ENCODE measurements around the gene MS4A4A. TPM values are rescaled to one million over a fixed set of nuclear protein-coding genes. Genes with fewer than 3 reads are reported as not detected.
"Not testable (repeated sequence)": the region's sequence is repeated elsewhere in the genome, so short reads cannot be mapped to it uniquely, and the experiment has no call there.

MS4A4A gene
- total and polyA plus RNA-seq, 8 donors: 0.43 to 18.9 (median 1.8) TPM

DNA sequence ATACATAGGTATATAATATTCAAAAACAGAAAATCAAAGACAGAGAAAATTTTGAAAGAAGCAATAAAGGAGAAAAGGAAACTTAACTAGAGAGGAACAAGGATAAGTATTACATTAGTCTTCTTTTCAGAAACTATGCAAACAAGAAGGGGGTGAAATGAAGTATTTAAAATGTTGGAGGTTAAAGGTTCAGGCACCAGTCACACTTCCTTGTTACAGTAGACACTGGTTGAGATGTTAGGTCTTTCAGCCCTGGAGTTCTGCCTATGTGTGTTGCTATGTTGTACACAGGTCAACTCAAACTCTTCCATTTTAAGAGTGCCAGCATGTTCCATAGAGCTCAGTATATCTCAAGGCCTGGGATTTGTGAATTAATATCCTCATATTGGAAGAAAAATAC lies 6.0 kb upstream of the MS4A4A start:
- H3K9me3 ChIP-seq: no peaks in the 10 kb centered on the region
- TF ChIP-seq, protein P1, sequence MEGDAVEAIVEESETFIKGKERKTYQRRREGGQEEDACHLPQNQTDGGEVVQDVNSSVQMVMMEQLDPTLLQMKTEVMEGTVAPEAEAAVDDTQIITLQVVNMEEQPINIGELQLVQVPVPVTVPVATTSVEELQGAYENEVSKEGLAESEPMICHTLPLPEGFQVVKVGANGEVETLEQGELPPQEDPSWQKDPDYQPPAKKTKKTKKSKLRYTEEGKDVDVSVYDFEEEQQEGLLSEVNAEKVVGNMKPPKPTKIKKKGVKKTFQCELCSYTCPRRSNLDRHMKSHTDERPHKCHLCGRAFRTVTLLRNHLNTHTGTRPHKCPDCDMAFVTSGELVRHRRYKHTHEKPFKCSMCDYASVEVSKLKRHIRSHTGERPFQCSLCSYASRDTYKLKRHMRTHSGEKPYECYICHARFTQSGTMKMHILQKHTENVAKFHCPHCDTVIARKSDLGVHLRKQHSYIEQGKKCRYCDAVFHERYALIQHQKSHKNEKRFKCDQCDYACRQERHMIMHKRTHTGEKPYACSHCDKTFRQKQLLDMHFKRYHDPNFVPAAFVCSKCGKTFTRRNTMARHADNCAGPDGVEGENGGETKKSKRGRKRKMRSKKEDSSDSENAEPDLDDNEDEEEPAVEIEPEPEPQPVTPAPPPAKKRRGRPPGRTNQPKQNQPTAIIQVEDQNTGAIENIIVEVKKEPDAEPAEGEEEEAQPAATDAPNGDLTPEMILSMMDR (IDR thresholded peaks at IDR 0.05): no peak
- DNase-seq (no peak), FAIRE-seq (no peak), ATAC-seq (no peak)
- H3K4me3 ChIP-seq: no peak overlapping the region
- H3K27me3 ChIP-seq: peaks cover 0 to 3% (median 1%) of the 10 kb centered on the region in 4 donors
- no peak overlapping the region for H3K27ac ChIP-seq
- no peaks in the 10 kb centered on the region for H3K36me3 ChIP-seq
- intact Hi-C loops (cut with DNase I): no loop called here
- H3K4me1 ChIP-seq: no peaks in the 10 kb centered on the region

DNA sequence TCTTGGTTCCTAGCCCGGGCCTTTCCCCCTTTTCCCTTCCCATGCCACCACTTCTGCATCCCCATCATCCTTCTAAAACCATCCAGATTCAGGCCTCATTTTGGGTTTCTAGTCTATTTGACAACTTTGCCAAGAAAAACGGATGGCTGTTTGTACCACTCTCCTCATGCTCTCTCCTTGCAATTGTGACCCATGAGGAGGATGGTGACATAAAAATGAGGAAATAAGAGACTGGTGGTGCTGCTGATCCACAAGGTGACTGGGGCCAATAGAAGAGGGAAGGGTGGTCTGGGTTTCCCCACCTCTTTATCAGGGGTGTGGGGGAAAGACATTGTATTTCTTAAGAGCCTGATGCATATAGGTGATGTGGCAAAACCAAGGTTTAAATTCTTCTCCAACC lies 1.0 kb downstream of the MS4A4A start:
- Histone ChIP-seq H3K27ac (peak overlapping the region in 1 of 4 donors; percentile 50), H3K9me3 (no peaks in the 10 kb centered on the region), H3K36me3 (no peaks in the 10 kb centered on the region), H3K4me1 (no peaks in the 10 kb centered on the region), H3K4me3 (no peak overlapping the region), H3K27me3 (peaks cover 0 to 3% (median 0%) of the 10 kb centered on the region in 4 donors)
- DNase-seq: no peak
- peak in 2 of 4 donors; percentile 38 to 56 for ATAC-seq
- WGBS, 2 donors: 31 to 34% methylated on average over 2 of the region's 2 CpGs
- TF ChIP-seq, protein P1 (IDR thresholded peaks at IDR 0.05): no peak
- FAIRE-seq: no peak
- intact Hi-C loops (cut with DNase I): no loop called here

DNA sequence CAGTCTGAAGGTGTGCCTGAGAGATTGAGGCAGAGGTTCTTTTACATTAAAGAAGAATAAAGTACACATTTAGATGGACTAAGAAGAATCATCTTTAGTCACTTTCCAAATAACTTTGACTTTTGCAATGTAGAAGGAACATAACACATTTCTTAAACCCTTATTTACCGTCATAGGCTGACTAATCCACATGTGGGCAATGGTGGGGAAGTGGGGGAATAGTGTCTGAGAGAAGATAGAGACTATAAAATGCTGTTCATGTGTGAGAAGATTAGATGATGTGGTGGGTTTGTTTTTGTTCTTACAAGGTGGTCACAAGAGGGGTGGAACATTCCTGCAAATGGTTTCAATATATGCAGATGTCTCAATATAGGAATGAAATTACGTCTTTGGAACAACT lies 1.8 kb downstream of the MS4A4A start:
- H3K27ac ChIP-seq: peak overlapping the region in 1 of 4 donors; percentile 50
- WGBS, 2 donors: 78 to 90% methylated on average over 2 of the region's 2 CpGs

DNA sequence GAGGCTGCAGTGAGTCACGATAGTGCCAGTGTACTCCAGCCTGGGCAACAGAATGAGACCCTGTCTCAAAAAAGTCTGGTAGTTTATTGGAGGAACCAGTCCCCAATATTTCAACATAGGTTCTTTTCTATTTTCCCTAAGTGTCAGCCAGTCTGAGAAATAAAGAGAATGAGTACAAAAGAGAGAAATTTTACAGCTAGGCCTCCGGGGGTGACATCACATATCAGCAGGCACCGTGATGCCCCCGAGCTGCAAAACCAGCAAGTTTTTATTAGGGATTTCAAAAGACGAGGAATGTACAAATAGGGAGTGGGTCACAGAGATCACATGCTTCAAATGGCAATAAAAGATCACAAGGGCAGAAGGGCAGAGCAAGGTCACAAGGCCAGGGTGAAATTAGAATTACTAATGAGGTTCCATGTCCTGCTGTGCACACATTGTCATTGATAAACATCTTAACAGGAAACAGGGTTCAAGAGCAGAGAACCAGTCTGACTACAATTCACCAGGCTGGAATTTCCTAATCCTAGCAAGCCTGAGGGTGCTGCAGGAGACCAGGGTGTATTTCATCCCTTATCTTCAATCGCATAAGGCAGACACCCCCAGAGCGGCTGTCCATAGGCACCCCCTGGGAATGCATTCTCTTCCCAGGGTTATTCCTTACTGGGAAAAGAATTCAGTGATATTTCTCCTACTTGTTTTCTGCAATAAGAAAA lies 5.1 kb downstream of the MS4A4A start:
- DNase-seq, ATAC-seq, H3K27ac ChIP-seq: not testable (repeated sequence)

More for the DNA sequence above, 1.8 kb downstream of the MS4A4A start:
- ATAC-seq: no peak
- no peak for FAIRE-seq
- peaks cover 0 to 3% (median 0%) of the 10 kb centered on the region in 4 donors for H3K27me3 ChIP-seq
- TF ChIP-seq, protein P1 (IDR thresholded peaks at IDR 0.05): no peak
- DNase-seq: no peak
- no peaks in the 10 kb centered on the region for H3K4me1 ChIP-seq
- H3K36me3 ChIP-seq: no peaks in the 10 kb centered on the region
- no peaks in the 10 kb centered on the region for H3K9me3 ChIP-seq
- intact Hi-C loops (cut with DNase I): no loop called here
- H3K4me3 ChIP-seq: no peak overlapping the region

DNA sequence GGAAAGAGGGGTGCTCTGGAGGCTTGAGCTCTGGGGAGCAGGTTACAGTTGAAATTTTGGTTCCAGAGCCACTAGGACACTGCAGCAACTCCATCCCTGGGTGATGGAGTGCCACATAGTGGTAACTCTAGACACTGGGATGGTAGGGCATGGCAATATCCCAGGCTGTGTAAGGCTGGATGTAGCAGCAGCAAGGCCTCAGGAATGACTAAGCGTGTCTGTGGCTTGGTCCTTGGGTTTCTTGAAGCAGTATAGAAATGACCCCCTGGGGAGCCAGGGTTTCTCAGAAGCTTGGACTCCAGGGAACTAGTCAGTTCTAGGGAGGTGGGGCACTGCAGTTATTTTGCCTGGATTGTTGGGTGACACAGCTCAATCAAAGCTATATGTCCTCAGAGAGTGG lies 8.1 kb downstream of the MS4A4A start:
- FAIRE-seq (no peak), ATAC-seq (no peak), DNase-seq (no peak)
- Histone ChIP-seq H3K27ac (no peak overlapping the region), H3K4me1 (no peaks in the 10 kb centered on the region), H3K27me3 (no peaks in the 10 kb centered on the region), H3K4me3 (no peak overlapping the region), H3K36me3 (no peaks in the 10 kb centered on the region), H3K9me3 (no peaks in the 10 kb centered on the region)
- TF ChIP-seq, protein P1 (IDR thresholded peaks at IDR 0.05): no peak
- 85 to 100% methylated on average over 1 of the region's 1 CpG for WGBS, 2 donors
- intact Hi-C loops (cut with DNase I): no loop called here

More for the DNA sequence above, 5.1 kb downstream of the MS4A4A start:
- intact Hi-C loops (cut with DNase I); FAIRE-seq; H3K4me3 ChIP-seq; H3K36me3 ChIP-seq; H3K4me1 ChIP-seq; H3K9me3 ChIP-seq; H3K27me3 ChIP-seq: not testable (repeated sequence)
- 46 to 55% methylated on average over 7 of the region's 7 CpGs for WGBS, 2 donors

Measured in pancreas (tissue), 10 donors.